HEK293 (cell line): Measurements from ENCODE around the gene SOWAHD.

Experiments used
- CTCF ChIA-PET: fragments of 350-600 bp; formaldehyde crosslinking; extraction: SDS; loops from one replicate; lab custom pipeline; 2021; ENCODE audit warnings: antibody characterized with exemption; lab: Yijun Ruan, JAX
- POLR2A ChIA-PET: fragments of 300-600 bp; formaldehyde crosslinking; extraction: SDS; loops from one replicate; lab custom pipeline; 2020; ENCODE audit warnings: antibody characterized with exemption, inconsistent platforms; lab: Yijun Ruan, JAX
- H3K27ac ChIP-seq: fragments of 200-500 bp; sonication (Bioruptor generic); 2 replicates; pipeline ENCODE4 v1.5.1; 2014; ENCODE audit warnings: low read depth, low read length, control low read depth, inconsistent platforms; ENCODE audit errors: extremely low read depth
- H3K36me3 ChIP-seq, 2 experiments: fragments of 200-500 bp in 1 of 2; sonication (Bioruptor generic) in 1 of 2; 1 replicate in 1 of 2; 2 replicates in 1 of 2; pipeline ENCODE4 v1.5.1; 2014 to 2017; ENCODE audit warnings: inconsistent platforms in 2 of 2, low read length in 2 of 2; ENCODE audit not compliant: control insufficient read depth in 2 of 2, insufficient read depth in 1 of 2
- H3K4me1 ChIP-seq: fragments of 200-500 bp; sonication (Bioruptor generic); 2 replicates; pipeline ENCODE4 v1.5.1; 2014; ENCODE audit warnings: mild to moderate bottlenecking, low read length, inconsistent platforms; ENCODE audit not compliant: control insufficient read depth, insufficient read depth
- H3K4me3 ChIP-seq: 2 replicates; pipeline ENCODE4 v1.5.1; 2011; ENCODE audit warnings: low read depth, mild to moderate bottlenecking, control low read depth, low read length, moderate library complexity
- H3K9me3 ChIP-seq: fragments of 200-500 bp; sonication (Bioruptor generic); 2 replicates; pipeline ENCODE4 v1.5.1; 2014; ENCODE audit warnings: low read depth, low read length, inconsistent platforms; ENCODE audit not compliant: control insufficient read depth, insufficient read depth
- GFI1B ChIP-seq: fragments of 450-650 bp; formaldehyde crosslinking; IDR thresholded peaks from 2 replicates; pipeline ENCODE4 v1.5.1; 2016; ENCODE audit warnings: missing biosample characterization, missing genetic modification characterization
- GLIS1 ChIP-seq: fragments of 450-650 bp; formaldehyde crosslinking; IDR thresholded peaks from 2 replicates; pipeline ENCODE4 v1.5.1; 2016; ENCODE audit warnings: missing biosample characterization, missing genetic modification characterization
- YY2 ChIP-seq: fragments of 450-650 bp; formaldehyde crosslinking; IDR thresholded peaks from 2 replicates; pipeline ENCODE4 v1.5.1; 2016; ENCODE audit warnings: missing biosample characterization, missing genetic modification characterization
- ZNF155 ChIP-seq: fragments of 450-650 bp; formaldehyde crosslinking; IDR thresholded peaks from 2 replicates; pipeline ENCODE4 v1.5.1; 2016; ENCODE audit warnings: missing biosample characterization, missing genetic modification characterization
- TF ChIP-seq, protein P1 (sequence below): fragments of 450-650 bp; formaldehyde crosslinking; IDR thresholded peaks from 2 replicates; pipeline ENCODE4 v1.5.1; 2016; ENCODE audit warnings: missing biosample characterization, missing genetic modification characterization, borderline replicate concordance
- TF ChIP-seq, protein P2 (sequence below): fragments of 450-650 bp; formaldehyde crosslinking; IDR thresholded peaks from 2 replicates; pipeline ENCODE4 v1.5.1; 2017; ENCODE audit warnings: missing biosample characterization, missing genetic modification characterization
- TF ChIP-seq, protein P3 (sequence below): fragments of 450-650 bp; formaldehyde crosslinking; IDR thresholded peaks from 2 replicates; pipeline ENCODE4 v1.5.1; 2016; ENCODE audit warnings: missing biosample characterization, missing genetic modification characterization
- TF ChIP-seq, protein P4 (sequence below): fragments of 450-650 bp; formaldehyde crosslinking; IDR thresholded peaks from 2 replicates; pipeline ENCODE4 v1.5.1; 2016; ENCODE audit warnings: missing biosample characterization, missing genetic modification characterization

SOWAHD gene

DNA sequence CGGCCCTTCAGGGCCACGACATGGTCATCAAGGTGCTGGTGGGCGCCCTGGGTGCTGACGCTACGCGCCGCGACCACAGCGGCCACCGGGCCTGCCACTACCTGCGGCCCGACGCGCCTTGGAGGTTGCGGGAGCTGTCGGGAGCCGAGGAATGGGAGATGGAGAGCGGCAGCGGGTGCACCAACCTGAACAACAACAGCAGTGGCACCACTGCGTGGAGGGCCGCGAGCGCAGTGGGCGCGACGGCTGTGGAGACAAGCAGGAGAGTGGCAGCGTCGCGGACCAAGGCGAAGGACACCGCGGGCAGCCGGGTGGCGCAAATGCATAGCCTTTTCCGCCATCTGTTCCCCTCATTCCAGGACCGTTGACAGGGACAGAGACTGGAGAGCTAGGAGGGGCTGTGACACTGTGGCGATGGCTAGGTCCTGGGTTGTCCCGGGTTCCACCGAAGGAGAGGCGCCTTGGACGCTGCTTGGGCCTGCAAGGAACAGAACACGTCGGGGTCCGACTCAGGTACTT lies 919 bp downstream of the SOWAHD start (continued):
- TF ChIP-seq, protein P1, sequence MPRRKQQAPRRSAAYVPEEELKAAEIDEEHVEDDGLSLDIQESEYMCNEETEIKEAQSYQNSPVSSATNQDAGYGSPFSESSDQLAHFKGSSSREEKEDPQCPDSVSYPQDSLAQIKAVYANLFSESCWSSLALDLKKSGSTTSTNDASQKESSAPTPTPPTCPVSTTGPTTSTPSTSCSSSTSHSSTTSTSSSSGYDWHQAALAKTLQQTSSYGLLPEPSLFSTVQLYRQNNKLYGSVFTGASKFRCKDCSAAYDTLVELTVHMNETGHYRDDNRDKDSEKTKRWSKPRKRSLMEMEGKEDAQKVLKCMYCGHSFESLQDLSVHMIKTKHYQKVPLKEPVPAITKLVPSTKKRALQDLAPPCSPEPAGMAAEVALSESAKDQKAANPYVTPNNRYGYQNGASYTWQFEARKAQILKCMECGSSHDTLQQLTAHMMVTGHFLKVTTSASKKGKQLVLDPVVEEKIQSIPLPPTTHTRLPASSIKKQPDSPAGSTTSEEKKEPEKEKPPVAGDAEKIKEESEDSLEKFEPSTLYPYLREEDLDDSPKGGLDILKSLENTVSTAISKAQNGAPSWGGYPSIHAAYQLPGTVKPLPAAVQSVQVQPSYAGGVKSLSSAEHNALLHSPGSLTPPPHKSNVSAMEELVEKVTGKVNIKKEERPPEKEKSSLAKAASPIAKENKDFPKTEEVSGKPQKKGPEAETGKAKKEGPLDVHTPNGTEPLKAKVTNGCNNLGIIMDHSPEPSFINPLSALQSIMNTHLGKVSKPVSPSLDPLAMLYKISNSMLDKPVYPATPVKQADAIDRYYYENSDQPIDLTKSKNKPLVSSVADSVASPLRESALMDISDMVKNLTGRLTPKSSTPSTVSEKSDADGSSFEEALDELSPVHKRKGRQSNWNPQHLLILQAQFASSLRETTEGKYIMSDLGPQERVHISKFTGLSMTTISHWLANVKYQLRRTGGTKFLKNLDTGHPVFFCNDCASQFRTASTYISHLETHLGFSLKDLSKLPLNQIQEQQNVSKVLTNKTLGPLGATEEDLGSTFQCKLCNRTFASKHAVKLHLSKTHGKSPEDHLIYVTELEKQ (tag by site-specific recombination): no peak

DNA sequence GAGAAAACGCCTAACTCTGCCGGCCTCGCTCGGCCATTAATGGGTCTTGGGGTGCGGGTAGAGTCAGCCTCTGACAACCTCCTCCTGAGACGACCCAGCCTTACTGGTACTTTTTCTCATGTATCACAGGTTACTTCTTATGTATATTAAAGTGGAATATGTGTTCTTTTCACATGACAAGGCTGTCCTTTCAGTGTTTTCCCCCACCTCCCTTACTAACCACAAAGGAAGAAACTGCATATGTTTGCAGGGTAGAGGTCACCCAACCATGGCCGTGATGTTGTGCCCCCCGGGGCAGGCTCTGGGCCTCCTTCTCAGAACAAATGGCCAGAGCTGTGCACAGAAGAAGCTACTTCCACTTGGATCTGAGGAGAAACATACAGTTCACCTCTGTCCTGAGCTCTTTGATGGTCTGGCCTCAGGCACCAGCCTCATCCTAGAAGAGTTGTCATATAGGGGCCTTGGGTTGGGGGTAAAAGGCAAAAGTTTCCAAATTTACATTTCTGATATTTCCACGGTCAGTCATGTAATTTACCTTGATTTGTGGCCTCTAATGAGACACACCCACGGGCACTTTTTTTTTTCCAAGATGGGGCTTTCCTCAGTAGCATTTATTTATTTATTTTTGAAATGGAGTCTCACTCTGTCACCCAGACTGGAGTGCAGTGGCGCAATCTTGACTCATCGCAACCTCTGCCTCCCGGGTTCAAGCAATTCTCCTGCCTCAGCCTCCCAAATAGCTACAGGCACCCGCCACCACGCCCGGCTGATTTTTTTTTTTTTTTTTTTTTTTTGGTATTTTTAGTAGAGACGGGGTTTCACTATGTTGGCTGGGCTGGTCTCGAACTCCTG lies 1.9 kb downstream of the SOWAHD start:
- H3K4me1 ChIP-seq: 0 out of 2 replicates have a peak, but pooled peaks cover 2% of the 10 kb centered on the region
- H3K9me3 ChIP-seq: no peaks in the 10 kb centered on the region
- no peak overlapping the region for H3K27ac ChIP-seq
- POLR2A ChIA-PET: interaction anchor here (3.7 kb wide), 1 partner anchor 31 kb away, joined by 32 read pairs; the partner anchor contains the start of gene RPL39
- CTCF ChIA-PET: interaction anchor here (0.6 to 0.7 kb wide), 3 partner anchors 25 to 98 kb away, joined by 3 to 4 read pairs (median 3); no protein-coding TSS in a partner anchor
- TF ChIP-seq ZNF155: no peak
- no peak overlapping the region for H3K4me3 ChIP-seq
- no peaks in the 10 kb centered on the region for H3K36me3 ChIP-seq

DNA sequence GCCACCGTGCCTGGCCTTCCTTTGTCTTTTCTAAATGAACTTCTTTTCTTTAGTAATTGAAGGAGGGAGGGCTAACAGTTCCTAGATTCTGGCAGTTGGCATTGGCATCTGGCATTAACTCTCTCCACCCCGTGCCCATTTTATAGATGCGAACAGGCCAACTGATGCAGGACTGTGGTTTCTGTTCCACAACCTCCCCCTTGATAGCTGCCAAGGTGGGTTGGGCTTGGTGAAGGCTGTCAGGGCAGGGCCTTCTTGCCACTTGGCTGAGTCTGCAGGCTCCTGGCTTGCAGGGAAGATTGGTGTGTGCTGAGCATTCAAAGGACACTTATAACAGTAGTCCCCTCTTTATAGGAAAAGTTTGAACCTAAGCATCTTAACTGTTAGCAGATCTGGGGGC lies 4.3 kb downstream of the SOWAHD start:
- no peaks in the 10 kb centered on the region for H3K36me3 ChIP-seq
- TF ChIP-seq, protein P2, sequence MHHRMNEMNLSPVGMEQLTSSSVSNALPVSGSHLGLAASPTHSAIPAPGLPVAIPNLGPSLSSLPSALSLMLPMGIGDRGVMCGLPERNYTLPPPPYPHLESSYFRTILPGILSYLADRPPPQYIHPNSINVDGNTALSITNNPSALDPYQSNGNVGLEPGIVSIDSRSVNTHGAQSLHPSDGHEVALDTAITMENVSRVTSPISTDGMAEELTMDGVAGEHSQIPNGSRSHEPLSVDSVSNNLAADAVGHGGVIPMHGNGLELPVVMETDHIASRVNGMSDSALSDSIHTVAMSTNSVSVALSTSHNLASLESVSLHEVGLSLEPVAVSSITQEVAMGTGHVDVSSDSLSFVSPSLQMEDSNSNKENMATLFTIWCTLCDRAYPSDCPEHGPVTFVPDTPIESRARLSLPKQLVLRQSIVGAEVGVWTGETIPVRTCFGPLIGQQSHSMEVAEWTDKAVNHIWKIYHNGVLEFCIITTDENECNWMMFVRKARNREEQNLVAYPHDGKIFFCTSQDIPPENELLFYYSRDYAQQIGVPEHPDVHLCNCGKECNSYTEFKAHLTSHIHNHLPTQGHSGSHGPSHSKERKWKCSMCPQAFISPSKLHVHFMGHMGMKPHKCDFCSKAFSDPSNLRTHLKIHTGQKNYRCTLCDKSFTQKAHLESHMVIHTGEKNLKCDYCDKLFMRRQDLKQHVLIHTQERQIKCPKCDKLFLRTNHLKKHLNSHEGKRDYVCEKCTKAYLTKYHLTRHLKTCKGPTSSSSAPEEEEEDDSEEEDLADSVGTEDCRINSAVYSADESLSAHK (tag by site-specific recombination): peak; percentile 64
- no peak for TF ChIP-seq YY2 (tag by site-specific recombination)
- 0 out of 2 replicates have a peak, but pooled peaks cover 1% of the 10 kb centered on the region for H3K4me1 ChIP-seq
- no peaks in the 10 kb centered on the region for H3K9me3 ChIP-seq
- H3K27ac ChIP-seq: no peak overlapping the region
- no peak overlapping the region for H3K4me3 ChIP-seq
- POLR2A ChIA-PET: interaction anchor here (1.1 to 1.2 kb wide), 2 partner anchors 29 to 70 kb away, joined by 3 read pairs; partner anchors contain the start of gene RPL39
- CTCF ChIA-PET: no interaction called here

DNA sequence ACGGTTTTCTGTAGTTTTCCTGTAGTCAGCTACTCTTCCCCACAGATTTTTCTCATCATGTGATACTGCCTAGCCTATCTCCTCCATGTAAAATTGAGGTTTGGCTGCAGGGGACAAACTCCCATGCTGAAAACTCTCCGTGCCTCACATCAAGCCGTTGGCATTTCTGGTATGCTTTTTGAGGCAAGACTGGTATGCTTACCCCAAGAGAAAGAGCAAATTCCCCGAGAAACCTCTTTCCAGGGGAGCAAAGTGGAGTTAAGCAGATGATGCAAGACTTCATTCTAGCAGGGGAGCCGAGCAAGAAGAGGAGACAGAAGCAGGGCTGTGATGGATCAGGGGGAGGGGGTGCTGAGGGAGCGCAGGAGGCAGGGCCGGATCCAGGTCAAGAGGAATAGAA lies 4.8 kb downstream of the SOWAHD start:
- ChIA-PET POLR2A (interaction anchor here (1.1 to 1.2 kb wide), 2 partner anchors 29 to 71 kb away, joined by 3 read pairs; partner anchors contain the start of gene RPL39), CTCF (interaction anchor here (0.6 kb wide), 1 partner anchor 221 kb away, joined by 5 read pairs; no protein-coding TSS in a partner anchor)
- Histone ChIP-seq H3K36me3 (no peaks in the 10 kb centered on the region), H3K4me1 (no peaks in the 10 kb centered on the region), H3K4me3 (no peak overlapping the region), H3K9me3 (no peaks in the 10 kb centered on the region), H3K27ac (no peak overlapping the region)
- TF ChIP-seq GLIS1 (tag by site-specific recombination) (peak; percentile 34), GFI1B (tag by site-specific recombination) (no peak)
- TF ChIP-seq, protein P3, sequence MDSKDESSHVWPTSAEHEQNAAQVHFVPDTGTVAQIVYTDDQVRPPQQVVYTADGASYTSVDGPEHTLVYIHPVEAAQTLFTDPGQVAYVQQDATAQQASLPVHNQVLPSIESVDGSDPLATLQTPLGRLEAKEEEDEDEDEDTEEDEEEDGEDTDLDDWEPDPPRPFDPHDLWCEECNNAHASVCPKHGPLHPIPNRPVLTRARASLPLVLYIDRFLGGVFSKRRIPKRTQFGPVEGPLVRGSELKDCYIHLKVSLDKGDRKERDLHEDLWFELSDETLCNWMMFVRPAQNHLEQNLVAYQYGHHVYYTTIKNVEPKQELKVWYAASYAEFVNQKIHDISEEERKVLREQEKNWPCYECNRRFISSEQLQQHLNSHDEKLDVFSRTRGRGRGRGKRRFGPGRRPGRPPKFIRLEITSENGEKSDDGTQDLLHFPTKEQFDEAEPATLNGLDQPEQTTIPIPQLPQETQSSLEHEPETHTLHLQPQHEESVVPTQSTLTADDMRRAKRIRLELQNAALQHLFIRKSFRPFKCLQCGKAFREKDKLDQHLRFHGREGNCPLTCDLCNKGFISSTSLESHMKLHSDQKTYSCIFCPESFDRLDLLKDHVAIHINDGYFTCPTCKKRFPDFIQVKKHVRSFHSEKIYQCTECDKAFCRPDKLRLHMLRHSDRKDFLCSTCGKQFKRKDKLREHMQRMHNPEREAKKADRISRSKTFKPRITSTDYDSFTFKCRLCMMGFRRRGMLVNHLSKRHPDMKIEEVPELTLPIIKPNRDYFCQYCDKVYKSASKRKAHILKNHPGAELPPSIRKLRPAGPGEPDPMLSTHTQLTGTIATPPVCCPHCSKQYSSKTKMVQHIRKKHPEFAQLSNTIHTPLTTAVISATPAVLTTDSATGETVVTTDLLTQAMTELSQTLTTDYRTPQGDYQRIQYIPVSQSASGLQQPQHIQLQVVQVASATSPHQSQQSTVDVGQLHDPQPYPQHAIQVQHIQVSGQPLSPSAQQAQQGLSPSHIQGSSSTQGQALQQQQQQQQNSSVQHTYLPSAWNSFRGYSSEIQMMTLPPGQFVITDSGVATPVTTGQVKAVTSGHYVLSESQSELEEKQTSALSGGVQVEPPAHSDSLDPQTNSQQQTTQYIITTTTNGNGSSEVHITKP (tag by site-specific recombination): no peak
- TF ChIP-seq, protein P4, sequence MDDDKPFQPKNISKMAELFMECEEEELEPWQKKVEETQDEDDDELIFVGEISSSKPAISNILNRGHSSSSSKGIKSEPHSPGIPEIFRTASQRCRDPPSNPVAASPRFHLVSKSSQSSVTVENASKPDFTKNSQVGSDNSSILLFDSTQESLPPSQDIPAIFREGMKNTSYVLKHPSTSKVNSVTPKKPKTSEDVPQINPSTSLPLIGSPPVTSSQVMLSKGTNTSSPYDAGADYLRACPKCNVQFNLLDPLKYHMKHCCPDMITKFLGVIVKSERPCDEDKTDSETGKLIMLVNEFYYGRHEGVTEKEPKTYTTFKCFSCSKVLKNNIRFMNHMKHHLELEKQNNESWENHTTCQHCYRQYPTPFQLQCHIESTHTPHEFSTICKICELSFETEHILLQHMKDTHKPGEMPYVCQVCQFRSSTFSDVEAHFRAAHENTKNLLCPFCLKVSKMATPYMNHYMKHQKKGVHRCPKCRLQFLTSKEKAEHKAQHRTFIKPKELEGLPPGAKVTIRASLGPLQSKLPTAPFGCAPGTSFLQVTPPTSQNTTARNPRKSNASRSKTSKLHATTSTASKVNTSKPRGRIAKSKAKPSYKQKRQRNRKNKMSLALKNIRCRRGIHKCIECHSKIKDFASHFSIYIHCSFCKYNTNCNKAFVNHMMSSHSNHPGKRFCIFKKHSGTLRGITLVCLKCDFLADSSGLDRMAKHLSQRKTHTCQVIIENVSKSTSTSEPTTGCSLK (tag by site-specific recombination): no peak
